Smooth muscle cell (in vitro differentiated cells): ENCODE measurements around the gene GCKR. TPM values are rescaled to one million over a fixed set of nuclear protein-coding genes. Genes with fewer than 3 reads are reported as not detected.

Experiments
- DNase-seq: peaks from one replicate; lab custom pipeline; 2025; ENCODE audit not compliant: unreplicated experiment; lab: John Stamatoyannopoulos, UW
- H2AFZ ChIP-seq: fragments of 200-600 bp; sonication (generic); 2 replicates; pipeline ENCODE4 v1.6.0; 2016; ENCODE audit warnings: antibody characterized with exemption, low read depth, mild to moderate bottlenecking
- H3F3A ChIP-seq: fragments of 200-600 bp; sonication (generic); 2 replicates; pipeline ENCODE4 v1.6.0; 2017; ENCODE audit warnings: antibody characterized with exemption, low read depth
- H3K27ac ChIP-seq: fragments of 200-600 bp; sonication (generic); 2 replicates; pipeline ENCODE4 v1.5.1; 2016; ENCODE audit warnings: low read depth, mild to moderate bottlenecking
- H3K27me3 ChIP-seq: fragments of 200-600 bp; sonication (generic); 2 replicates; pipeline ENCODE4 v1.6.1; 2016; ENCODE audit warnings: low read depth, mild to moderate bottlenecking
- H3K36me3 ChIP-seq: fragments of 200-600 bp; sonication (generic); 2 replicates; pipeline ENCODE4 v1.5.1; 2016; ENCODE audit warnings: low read depth
- H3K4me1 ChIP-seq: fragments of 200-600 bp; sonication (generic); 2 replicates; pipeline ENCODE4 v1.5.1; 2016; ENCODE audit warnings: low read depth
- H3K4me2 ChIP-seq: fragments of 200-600 bp; sonication (generic); 2 replicates; pipeline ENCODE4 v1.6.0; 2016; ENCODE audit warnings: mild to moderate bottlenecking
- H3K4me3 ChIP-seq: fragments of 200-600 bp; sonication (generic); 2 replicates; pipeline ENCODE4 v1.5.1; 2016; ENCODE audit warnings: mild to moderate bottlenecking
- H3K79me2 ChIP-seq: fragments of 200-600 bp; sonication (generic); 2 replicates; pipeline ENCODE4 v1.6.0; 2016; ENCODE audit warnings: low read depth, mild to moderate bottlenecking
- H3K9ac ChIP-seq: fragments of 200-600 bp; sonication (generic); 2 replicates; pipeline ENCODE4 v1.6.0; 2016; ENCODE audit warnings: low read depth
- H3K9me3 ChIP-seq: fragments of 200-600 bp; sonication (generic); replicated peaks from 2 replicates; pipeline ENCODE4 v1.5.1; 2016; ENCODE audit warnings: low read depth
- H4K20me1 ChIP-seq: fragments of 200-600 bp; sonication (generic); 2 replicates; pipeline ENCODE4 v1.6.0; 2016; ENCODE audit warnings: low read depth
- WGBS: methylation state at CpG from one replicate; pipeline ENCODE4 v1.1.7; 2016; ENCODE audit warnings: low lambda C conversion rate; 5-methylcytosine and 5-hydroxymethylcytosine counted together
- polyA plus RNA-seq: library from polyadenylated mRNA; unstranded; fragments of >200 nt; fragmentation: Nextera tagmentation; extraction: Ambion mirVana; gene quantifications from 2 replicates; pipeline ENCODE4 v1.2.1, GENCODE V29; 2016
- total RNA-seq: library from RNA; depleted of rRNA; stranded (reverse); fragments of >200 nt; gene quantifications from 2 replicates; pipeline ENCODE4 v1.2.3, GENCODE V29; 2014
- TF ChIP-seq, protein P1 (sequence below): fragments of 200-600 bp; sonication (generic); IDR thresholded peaks from 2 replicates; pipeline ENCODE4 v1.5.1; 2017; ENCODE audit warnings: borderline replicate concordance, mild to moderate bottlenecking, antibody characterized with exemption; ENCODE audit not compliant: insufficient read depth, poor library complexity, severe bottlenecking

The GCKR gene
- total and polyA plus RNA-seq, 2 experiments from 2014 or later: 0.70 TPM; not detected in 1

DNA sequence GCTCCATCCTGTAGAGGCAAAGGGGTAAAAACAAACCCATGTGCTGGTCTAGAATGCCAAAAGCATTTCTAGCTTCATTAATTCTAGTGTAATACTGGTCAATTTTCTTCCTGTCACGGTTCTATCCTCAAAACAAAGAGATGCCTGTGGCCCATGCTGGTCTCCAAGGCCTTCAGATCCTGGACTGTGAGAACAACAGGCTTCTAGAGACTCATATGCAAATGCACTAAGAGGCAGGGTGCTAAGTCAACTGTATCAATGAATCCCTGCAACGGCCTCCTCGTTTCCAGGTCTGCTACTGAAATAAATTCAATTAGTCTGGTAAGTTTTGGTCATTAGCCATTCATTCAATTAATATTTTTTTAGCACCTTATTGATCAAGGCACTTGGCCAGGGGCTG lies 11.1 kb upstream of the GCKR start:
- H3K4me1 ChIP-seq: no peaks in the 10 kb centered on the region
- TF ChIP-seq, protein P1, sequence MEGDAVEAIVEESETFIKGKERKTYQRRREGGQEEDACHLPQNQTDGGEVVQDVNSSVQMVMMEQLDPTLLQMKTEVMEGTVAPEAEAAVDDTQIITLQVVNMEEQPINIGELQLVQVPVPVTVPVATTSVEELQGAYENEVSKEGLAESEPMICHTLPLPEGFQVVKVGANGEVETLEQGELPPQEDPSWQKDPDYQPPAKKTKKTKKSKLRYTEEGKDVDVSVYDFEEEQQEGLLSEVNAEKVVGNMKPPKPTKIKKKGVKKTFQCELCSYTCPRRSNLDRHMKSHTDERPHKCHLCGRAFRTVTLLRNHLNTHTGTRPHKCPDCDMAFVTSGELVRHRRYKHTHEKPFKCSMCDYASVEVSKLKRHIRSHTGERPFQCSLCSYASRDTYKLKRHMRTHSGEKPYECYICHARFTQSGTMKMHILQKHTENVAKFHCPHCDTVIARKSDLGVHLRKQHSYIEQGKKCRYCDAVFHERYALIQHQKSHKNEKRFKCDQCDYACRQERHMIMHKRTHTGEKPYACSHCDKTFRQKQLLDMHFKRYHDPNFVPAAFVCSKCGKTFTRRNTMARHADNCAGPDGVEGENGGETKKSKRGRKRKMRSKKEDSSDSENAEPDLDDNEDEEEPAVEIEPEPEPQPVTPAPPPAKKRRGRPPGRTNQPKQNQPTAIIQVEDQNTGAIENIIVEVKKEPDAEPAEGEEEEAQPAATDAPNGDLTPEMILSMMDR: no peak
- no peak overlapping the region for H2AFZ ChIP-seq
- no peaks in the 10 kb centered on the region for H3K79me2 ChIP-seq
- no peaks in the 10 kb centered on the region for H3K36me3 ChIP-seq
- DNase-seq: no peak
- H3F3A ChIP-seq: no peaks in the 10 kb centered on the region
- H3K27me3 ChIP-seq: no peaks in the 10 kb centered on the region
- no peak overlapping the region for H3K27ac ChIP-seq
- no peaks in the 10 kb centered on the region for H3K9me3 ChIP-seq
- no peak overlapping the region for H3K9ac ChIP-seq
- no peak overlapping the region for H3K4me2 ChIP-seq
- H3K4me3 ChIP-seq: no peak overlapping the region
- 76% methylated on average over 3 of the region's 3 CpGs for WGBS
- no peaks in the 10 kb centered on the region for H4K20me1 ChIP-seq

DNA sequence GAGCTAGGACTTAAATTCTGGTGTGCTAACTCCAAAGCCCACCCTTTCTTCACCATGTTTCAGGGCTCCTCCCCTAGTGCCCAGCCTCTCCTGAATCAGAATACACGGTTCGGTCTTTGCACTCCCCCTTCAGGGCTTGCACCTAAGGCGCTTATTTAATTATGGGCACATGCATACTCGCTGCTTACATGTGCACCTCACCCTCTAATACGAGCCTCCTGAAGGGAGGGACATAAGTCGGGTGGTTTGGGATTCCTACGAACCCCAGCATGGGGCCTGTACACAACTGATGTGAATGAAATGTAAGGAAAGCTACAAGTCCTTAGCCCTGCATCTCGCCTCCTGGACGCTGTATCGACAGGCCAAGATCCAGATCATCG lies 7.5 kb upstream of the GCKR start:
- peak overlapping the region; percentile 87 for H2AFZ ChIP-seq
- 8% methylated on average over 11 of the region's 11 CpGs for WGBS
- H3K27ac ChIP-seq: peak overlapping the region; percentile 74
- no peaks in the 10 kb centered on the region for H3K9me3 ChIP-seq
- no peaks in the 10 kb centered on the region for H3F3A ChIP-seq
- peak overlapping the region; percentile 62 for H3K4me3 ChIP-seq
- H3K79me2 ChIP-seq: no peaks in the 10 kb centered on the region
- H3K27me3 ChIP-seq: no peaks in the 10 kb centered on the region
- TF ChIP-seq, protein P1: no peak
- DNase-seq: no peak
- no peaks in the 10 kb centered on the region for H3K4me1 ChIP-seq
- no peaks in the 10 kb centered on the region for H4K20me1 ChIP-seq
- no peaks in the 10 kb centered on the region for H3K36me3 ChIP-seq
- H3K4me2 ChIP-seq: peak overlapping the region; percentile 89
- H3K9ac ChIP-seq: peak overlapping the region; percentile 79

DNA sequence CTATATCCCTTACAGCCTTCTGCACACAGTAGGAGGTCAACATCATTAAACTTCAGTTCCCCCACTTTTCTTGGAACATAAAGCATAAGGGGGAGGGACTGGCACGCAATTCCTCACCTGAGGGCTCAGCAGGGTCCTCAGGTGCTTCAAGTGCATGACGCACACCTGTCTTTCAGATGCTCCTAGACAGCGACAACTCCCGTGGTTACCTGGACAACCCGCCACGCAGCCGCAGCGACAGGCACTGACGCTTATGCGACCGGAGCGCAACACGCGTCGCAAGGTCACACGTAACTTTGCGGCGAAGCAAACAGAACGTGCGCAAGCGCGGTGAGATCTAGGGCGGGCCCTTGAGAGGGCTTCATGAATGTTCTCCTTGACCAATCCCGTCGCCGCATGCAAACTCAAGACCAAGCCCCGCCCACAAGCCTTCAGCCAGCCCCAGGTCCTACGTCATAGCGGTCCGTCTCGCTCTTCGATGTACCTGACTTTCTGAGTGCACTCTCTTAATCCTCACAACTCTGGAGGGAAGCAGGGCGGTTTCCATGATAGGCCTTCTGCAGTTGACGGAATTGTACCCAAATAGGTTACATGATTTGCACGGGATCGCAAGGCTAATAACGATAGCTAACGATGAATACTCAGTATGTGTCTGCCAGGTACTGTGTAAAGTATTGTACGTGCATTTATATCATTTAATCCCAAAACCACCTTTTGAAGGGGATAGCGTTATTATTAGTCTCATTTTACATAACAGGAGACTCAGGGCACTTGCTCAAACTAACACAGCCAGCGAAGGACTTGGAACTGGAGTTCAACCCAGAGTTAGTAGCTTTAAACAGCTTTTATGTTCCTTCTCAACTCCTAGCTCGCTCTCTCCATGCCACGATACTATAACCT lies 6.9 kb upstream of the GCKR start, which contains the start of gene IFT172:
TSS of gene IFT172 (minus strand) at position 246 of the 900 bp plus-strand sequence. CDS start at position 156, 90 bp downstream.
- H2AFZ ChIP-seq: peak within 1 kb of the TSS; percentile 87
- no peaks in the 10 kb centered on the region for H3K36me3 ChIP-seq
- peak within 1 kb of the TSS; percentile 74 for H3K27ac ChIP-seq
- no peaks in the 10 kb centered on the region for H4K20me1 ChIP-seq
- H3K9me3 ChIP-seq: no peaks in the 10 kb centered on the region
- H3K4me1 ChIP-seq: no peaks in the 10 kb centered on the region
- peak within 1 kb of the TSS; percentile 89 for H3K4me2 ChIP-seq
- WGBS: 9% methylated on average over 43 of the region's 43 CpGs
- peak within 1 kb of the TSS; percentile 79 for H3K9ac ChIP-seq
- H3K4me3 ChIP-seq: peak within 1 kb of the TSS; percentile 62
- TF ChIP-seq, protein P1: no peak
- no peaks in the 10 kb centered on the region for H3K79me2 ChIP-seq
- H3F3A ChIP-seq: no peaks in the 10 kb centered on the region
- peak; percentile 80 for DNase-seq
- no peaks in the 10 kb centered on the region for H3K27me3 ChIP-seq
